ELR (cell line): ENCODE results near the gene EDARADD.
"Not testable (repeated sequence)": the region's sequence is repeated elsewhere in the genome, so short reads cannot be mapped to it uniquely, and the experiment has no call there.

Experiments used
- DNase-seq: peaks from one replicate; pipeline ENCODE4 v3.0.0-alpha.2; 2015; ENCODE audit warnings: low read depth

EDARADD gene

DNA sequence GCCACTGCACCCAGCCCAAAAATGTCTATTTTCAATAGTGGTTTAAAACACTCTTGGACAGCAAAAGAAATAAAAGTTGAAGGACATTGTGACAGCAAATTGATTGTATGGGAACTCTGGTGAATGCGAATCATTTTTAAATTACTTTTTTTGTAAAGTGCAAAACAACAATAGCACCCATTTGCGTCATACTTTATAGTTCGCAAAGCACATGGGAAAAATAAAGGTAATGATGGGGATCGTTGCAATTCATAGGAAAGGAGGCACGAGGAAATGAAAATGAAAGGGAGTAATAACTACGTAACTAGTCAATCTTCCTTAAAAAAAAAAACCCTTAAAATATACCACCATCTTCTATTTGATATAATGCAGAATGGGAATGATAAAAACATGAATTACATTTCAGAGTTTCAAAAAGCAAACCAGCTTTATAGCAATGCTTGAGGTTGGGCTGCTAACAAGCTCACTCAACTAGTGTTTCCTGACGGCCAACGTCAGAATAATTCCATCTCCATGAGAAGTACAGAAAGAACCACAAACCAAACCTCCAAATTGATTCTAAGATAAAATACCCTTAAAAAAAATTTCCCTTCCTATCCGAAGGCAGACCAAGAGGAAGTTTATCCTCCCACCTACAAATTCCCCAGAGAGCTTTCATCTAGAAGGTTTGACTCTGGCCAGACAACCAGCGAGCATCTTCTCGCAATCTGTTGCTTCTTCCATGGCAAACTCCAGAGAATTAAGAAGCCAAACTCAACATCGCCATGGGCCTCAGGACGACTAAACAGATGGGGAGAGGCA lies at the start of gene EDARADD:
Gene EDARADD, plus strand, starts transcription at position 606 of the 801 bp plus-strand sequence. Its CDS starts 159 bp downstream, at position 765.
- DNase-seq, result peak; percentile 46

DNA sequence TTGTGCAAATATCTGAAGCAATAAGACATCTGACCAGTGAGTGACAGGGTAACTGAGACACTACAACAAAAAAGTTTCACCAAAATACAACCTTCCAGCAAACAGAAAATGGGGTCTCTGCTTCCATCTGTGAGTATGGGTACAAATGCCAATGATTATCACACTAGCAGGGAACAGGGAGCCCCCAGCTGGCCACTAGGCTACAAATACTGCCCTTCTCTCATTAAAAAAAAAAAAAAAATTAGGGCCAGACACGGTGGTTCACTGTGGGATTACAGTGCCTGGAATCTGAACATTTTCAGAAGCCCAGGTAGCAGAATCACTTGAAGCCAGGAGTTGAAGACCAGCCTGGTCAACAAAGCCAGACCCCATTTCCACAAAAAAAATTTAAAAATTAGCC lies 48.4 kb upstream of the EDARADD start:
- DNase-seq, result peak; percentile 31

DNA sequence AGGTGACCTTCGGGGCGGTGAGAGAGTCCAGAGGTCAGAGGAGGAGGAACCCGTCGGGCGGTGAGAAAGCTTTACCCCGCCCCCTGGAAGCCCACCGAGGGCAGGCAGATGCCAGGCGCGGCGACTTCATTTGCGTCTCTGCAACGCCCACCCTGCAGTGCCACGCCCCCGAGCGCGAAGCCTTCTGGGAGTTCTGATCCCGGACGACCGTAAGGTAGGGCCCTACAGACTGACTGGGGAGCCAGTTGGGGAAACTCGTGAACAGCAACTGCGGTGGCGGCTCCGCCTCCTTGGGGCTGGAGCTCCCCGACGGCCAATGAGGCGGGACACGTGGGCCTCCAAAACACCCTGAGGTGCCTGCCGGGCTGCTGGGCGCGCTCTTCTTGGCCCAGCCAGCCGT lies 46.0 kb upstream of the EDARADD start:
- no peak for DNase-seq

DNA sequence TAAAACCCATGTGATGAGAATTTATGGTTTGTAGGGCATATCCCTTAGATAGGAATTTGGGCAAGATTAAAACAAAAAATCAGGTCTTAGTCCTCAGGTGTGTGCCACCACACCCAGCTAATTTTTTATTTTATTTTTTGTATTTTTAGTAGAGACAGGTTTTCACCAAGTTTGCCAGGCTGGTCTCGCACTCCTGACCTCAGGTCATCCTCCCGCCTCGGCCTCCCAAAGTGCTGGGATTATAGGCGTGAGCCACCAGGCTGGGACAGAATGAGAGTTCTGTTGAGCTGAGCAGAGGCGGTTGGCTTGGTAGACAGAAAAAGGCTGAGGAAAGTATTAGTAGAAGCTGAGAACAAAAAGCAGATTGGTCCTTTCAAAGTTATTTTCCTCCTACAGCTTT lies 43.8 kb upstream of the EDARADD start:
- no peak for DNase-seq

DNA sequence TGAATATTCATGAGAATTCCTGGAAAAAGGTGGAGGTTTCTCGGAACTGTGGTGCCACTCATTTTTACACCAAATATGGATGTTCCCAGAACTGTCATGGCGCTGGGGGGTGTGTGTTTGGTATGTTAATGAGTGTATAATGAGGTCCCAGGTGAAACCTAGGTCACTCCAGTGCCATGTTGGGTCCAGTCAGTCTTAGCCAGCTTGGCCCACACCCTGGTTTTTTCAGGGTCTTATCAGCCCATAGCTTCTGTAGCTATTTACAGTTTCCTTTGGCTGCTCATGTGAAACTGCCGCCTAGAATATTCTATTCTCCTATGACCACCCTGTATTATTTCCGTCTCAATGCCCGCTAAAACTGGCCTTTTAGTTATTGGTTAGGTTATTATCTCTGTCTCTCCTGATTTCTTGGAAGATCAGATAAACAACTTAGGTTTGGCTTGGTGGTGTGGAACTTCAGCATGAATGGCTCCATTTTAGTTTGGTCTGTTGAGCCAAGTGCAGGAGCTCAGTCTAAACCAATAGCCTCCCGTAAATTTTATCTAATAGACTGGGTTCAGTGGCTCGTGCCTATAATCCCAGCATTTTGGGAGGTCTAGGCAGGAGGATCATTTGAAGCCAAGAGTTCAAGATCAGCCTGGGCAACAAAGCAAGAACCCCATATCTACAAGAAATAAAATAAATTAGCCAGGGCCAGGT lies 42.1 kb upstream of the EDARADD start:
- DNase-seq, result no peak

DNA sequence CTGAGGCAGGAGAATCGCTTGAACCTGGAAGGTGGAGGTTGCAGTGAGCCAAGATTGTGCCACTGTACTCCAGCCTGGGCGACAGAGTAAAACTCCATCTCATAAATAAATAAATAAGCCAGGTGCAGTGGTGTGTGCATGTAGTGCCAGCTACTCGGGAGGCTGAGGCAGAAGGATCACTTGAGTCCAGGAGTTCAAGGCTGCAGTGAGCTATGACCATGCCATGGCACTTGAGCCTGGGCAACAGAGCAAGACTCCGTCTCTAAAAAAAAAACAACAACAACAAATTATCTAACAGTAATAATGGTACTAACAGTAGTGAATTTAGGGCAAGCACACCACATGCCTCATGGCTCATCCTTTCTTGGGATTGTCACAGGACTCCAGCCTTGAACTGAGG lies 41.3 kb upstream of the EDARADD start:
- DNase-seq, result not testable (repeated sequence)

DNA sequence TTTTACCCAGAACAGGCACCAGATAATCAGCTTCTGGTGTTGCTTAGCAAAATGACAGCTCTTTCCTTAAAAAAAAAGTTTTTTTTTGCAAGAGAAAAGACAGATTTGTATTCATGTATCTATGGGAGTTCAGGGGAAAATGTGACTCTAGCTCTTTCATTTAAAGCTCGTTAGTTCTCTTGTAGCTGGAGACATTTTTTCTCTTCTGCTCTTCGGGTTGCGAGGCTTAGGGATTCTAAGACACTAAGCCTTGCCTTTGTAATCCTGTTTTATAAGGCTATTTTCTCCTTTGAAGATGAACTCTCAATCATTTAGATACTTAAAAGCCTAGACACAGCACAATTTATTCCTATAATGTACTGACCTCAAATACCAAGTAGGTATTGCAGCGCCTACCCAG lies 40.3 kb upstream of the EDARADD start:
- DNase-seq, result no peak

DNA sequence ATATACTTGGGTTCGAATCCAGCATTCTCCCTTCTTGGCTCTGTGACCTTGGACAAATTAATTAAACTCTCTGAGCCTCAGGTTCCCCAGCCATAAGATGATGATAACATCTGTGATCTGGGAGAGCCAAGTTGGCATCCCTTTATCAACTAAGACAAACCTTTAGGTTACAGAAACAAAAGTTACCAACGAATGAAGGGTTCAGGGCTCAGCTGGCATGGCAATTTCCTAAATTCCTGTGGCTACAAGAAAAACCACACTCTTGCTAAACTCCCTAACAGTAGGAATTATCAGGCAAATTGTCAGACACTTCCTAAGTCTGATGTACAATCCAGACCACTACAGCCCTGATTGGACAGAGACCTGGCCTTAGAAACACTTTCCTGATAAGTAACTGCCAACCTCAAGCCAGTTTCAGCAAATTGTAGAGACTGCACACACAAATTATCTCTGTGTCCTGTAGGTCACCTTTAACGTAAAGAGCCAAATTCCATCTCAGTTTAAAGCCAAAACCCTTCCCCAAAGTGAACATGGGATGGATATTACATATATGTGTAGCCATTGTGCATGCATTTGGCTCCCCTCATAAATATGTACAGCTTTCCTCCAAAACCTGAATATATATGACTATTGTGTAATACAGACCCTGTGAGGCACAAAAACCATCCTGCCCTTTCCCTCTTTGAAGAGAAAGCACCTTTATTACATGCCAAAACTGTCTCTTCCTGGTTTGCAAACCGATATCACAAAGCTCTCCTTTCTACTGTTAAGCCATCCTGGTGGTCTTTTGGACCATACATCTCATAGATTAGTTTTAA lies 39.5 kb upstream of the EDARADD start:
- peak; percentile 27 for DNase-seq

DNA sequence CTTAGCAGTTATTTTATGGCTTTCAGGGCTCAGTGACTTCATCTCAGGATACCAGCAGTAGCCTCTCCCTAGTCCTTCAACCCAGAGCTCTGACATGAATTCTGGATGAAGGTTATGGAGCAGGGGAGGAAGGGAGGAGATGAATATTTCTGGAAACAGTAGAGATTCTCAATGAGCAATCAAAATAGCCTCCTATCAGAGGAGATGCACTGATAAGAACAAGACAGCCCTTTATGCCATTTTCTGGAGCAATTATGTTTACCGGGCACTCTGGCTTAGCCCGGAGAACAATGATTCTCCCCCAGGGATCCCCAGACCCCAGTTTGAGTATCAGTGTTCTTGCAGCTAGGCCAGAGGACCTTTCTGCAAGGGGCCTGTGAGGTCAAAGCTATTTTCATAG lies 37.9 kb upstream of the EDARADD start:
- DNase-seq, result no peak

DNA sequence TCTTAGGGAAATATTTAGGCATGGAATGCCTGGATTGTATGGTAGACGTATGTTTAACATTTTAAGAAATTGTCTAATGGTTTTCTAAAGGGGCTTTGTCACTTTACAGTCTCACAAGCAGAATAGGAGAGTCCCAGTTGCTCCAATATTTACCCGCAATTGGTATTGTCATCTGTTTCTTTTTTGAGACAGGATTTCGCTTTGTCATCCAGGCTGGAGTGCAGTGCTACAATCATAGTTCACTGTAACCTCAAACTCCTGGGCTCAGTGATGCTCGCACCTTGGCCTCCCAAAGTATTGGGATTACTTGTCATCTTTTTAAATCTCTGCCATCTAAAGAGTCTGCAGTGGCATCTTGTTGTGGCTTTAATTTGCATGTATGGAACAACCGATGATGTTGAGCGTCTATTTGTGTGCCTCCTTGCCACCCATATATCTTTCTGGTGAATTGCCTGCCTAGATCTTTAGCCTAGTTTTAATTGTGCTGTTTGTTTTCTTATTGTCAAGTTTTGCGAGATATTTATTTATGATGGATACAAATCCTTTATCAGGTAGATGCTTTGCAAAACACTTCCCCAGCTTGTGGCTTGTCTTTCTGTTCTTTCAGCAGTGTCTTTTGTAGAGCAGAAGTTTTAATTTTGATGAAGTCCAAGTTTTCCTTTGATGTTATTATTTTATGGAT lies 32.0 kb upstream of the EDARADD start:
- DNase-seq, result no peak

DNA sequence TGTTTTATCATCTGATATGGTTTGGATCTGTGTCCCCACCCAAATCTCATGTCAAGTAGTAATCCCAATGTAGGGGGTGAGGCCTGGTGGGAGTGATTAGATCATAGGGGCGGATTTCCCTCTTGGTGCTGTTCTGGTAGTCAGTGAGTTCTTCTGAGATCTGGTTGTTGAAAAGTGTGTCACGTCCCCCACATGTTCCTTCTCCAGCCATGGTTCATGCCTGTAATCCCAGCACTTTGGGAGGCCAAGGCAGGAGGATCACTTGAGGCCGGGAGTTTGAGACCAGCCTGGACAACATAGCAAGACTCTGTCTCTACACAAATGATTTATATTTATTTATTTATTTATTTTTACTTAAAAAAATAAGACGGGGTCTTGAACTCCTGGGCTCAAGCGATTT lies 30.8 kb upstream of the EDARADD start:
- DNase-seq, result no peak

DNA sequence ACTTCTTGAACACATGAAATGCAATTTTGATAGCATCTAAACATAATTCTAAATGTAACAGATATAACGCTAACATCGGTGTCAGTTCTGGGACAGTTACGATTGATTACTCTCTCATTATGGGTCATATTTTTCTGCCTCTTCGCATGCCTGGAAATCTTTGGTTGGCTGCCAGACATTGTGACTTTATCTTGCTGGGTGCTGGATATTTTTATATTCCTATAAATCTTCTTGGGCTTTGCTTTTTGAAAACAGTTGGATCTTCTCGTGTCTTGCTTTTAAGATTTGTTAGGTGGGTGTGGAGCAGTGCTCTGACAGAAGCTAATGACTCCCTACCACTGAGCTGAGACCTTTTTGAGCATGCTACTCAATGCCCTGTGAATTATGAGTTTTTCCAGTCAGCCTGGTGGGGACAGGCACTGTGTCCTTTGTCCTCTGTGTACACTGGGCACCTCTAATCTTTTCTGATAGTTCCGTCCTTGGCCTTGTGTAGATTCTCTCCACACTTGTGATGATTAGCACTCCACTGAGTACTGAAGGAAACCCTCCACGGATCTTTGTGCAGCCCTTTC lies 28.0 kb upstream of the EDARADD start:
- DNase-seq, result no peak

DNA sequence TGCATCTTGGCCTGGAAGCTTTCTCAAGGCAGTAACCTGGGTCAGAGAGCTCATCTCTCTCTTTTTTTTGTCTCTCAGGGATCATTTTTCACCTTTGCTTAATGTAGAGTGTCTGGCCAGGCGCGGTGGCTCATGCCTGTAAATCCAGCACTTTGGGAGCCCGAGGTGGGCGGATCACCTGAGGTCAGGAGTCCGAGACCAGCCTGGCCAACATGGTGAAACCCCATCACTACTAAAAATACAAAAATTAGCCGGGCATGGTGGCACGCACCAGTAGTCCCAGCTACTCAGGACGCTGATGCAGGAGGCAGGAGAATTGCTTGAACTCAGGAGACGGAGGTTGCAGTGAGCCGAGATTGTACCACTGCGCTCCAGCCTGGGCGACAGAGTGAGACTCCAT lies 27.4 kb upstream of the EDARADD start:
- not testable (repeated sequence) for DNase-seq

DNA sequence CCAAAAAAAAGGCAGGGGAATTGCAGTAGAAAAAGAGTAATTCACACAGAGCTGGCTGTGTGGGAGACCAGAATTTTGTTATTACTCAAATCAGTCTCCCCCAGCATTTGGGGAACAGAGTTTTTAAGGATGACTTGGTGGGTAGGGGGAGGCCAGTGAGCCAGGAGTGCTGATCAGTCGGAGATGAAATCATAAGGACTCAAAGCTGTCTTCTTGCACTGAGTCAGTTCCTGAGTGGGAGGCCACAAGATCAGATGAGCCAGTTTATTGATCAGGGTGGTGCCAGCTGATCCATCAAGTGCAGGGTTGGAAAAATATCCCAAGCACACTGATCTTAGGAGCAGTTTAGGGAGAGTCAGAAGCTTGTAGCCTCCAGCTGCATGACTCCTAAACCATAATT lies 23.7 kb upstream of the EDARADD start:
- peak; percentile 31 for DNase-seq

DNA sequence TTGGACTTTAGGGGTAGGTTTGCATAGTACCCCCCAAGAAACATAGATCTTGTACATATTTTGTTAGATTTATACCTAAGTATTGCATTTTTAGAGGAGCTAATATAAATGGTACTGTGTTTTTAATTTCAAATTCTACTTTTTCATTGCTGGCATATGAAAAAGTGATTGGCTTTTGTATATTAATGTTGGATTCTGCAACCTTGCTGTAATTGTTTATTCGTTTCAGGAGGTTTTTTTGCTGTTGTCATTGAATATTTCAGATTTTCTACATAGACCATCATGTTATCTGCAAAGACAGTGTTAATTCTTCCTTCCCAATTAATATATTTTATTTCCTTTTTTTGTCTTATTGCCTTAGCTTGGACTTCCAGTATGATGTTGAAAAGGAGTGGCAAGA lies 23.0 kb upstream of the EDARADD start:
- no peak for DNase-seq

DNA sequence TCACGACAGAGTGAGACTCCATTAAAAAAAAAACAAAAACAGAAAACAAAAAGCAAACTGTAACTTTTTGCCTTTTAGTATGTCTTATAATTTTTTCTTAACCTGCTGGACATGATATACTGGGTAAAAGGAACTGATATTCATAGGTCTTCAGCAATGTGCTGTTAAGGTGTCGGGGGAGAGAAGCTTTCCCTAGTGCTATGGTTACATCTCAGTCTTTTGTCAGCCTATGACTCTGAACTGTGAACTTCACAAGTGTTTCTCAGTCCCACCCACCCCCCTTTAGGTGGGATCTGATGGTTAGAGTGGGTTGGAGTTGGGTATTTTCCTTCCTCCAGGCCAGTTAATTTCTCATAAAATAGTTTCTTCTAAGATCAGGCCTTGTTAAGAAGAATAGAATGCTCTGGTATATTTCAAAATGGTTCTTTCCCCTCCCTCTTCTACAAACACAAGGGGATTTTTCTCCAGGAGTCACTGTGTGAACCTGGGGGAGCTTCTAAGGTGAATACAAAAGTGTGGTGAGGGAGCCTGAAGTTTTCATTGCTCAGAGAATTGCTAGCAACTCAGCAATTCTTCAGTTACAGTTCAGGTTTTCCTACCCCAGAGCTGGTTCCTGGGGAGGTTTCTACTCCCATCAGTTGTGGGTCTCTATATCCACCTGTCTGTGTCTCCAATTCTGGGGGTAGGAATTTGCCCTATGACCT lies 16.1 kb upstream of the EDARADD start:
- DNase-seq, result no peak

DNA sequence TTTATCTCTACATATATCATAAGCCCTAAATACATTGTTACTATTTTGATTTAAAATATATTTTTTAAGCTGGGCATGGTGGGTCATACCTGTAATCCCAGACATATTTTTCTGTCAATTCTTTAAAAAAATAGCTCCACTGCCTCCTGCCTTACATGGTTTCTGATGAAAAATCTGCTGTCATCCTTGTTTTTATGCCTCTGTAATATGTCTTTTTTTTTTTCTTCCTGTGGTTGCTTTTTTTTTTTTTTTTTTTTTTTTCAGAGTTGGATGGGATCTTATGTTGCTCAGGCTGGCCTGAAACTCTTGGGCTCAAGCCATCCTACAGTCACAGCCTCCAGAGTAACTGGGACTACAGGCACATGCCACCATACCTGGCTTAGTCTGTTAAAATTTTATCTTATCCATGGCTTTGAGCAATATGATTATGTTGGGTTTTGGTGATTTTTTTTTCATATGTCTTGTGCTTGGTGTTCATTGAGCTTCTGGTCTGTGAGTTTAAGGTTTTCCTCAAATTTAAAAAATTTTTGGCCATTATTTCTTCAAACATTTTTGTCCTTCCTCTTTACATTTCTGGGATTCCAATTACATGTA lies 12.4 kb upstream of the EDARADD start:
- no peak for DNase-seq

DNA sequence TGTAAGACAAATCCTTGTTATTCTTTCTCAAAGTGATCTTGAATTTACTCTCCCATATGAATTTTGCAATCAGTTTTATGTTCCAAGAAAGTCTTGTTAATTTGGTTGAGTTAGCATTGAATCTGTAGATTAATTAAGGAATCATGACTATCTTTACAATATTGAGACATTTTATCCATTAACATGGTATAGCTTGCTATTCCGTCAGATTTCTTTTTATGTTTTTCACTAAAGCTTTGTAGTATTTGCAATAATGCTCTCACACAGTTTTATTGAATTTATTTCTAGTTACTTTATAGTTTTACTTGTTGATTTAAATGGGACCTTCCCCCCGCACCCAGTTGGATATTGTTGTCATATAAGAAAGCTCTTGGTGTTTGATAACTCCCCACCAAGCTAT lies 5.8 kb upstream of the EDARADD start:
- no peak for DNase-seq

DNA sequence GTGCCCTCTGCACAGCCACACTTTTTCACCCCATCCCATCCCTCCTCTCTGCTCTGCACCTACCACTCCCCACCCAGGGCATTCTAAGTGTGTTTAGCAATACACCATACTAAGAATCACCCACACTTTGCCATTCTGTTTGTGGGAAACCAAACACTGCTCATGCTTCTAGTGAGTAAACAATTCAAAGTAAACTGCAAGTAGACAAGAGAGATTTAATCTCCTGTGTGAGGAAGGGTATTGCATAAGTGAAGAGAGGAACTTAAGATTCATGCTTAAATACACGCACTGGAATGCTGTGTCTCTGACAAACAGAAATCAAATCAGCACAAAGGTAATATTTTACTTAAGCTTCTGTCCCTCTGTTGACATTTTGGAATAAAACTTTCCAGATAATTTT lies 4.8 kb upstream of the EDARADD start:
- DNase-seq, result no peak

DNA sequence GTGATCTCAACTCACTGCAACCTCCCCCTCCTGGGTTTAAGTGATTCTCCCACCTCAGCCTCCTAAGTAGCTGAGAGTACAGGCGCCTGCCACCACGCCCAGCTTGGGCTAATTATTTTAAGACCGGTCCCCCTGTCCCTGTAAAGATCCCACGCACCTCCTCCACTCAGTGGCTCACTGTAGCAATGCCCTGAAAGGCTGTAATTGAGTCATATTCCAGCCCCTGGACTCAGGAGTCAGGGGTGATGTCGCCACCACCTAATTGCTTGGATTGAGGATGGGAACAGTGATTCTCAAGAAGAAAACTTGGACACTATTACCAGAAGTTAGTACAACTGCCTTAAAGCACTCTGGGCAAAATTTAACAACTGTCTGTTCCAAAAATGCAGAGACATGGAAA lies 3.1 kb upstream of the EDARADD start:
- DNase-seq, result peak; percentile 23

DNA sequence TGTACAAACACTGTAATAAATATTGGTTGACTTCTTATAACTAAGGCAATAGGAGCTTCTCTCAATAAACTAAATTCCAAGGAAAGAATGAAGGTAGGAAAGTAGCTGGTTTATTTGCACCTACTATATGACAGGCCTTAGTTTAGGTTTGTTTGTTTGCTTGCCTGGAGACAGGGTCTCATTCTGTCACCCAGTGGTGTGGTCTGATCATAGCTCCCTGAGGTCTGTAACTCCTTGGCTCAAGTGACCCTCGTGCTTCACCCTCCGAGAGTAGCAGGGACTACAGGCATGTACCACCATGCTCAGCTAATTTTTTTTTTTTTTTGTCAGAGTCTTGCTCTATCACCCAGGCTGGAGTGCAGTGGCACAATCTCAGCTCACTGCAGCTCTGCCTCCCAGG lies 1.9 kb upstream of the EDARADD start:
- no peak for DNase-seq
